Retinal pigment epithelial cell (primary cell): ENCODE results near the gene TPD52L1.

Experiments used
- DNase-seq: peaks from one replicate; pipeline ENCODE4 v3.0.0-alpha.2; 2010; ENCODE audit warnings: low read depth
- H3K4me3 ChIP-seq: 2 replicates; pipeline ENCODE4 v1.5.1; 2011; ENCODE audit warnings: mild to moderate bottlenecking, low read length, control low read depth, moderate library complexity
- TF ChIP-seq, protein P1 (sequence below): conservative IDR thresholded peaks from 2 replicates; pipeline ENCODE4 v1.5.1; 2011; ENCODE audit warnings: low read depth, low read length, control low read depth, inconsistent platforms

Gene TPD52L1

DNA sequence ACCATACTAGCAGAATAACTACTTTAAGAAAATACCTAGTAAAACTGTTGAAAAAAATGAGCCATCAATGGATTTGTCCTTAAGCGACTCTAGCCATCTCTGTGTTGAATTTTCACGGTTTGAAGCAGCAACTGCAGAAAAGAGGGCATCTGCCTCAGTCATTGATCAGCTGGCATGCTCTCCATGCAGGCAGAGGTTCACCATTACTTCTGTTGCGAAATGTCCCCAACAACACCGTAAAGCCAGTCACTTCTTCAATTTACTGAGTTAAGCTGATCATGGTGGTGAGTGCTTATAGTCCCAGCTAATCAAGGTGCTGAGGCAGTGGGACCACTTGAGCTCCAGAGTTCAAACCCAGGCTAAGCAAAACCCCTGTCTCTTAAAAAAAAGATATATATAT, 11.1 kb downstream of the TPD52L1 start:
- DNase-seq, result no peak
- TF ChIP-seq, protein P1, sequence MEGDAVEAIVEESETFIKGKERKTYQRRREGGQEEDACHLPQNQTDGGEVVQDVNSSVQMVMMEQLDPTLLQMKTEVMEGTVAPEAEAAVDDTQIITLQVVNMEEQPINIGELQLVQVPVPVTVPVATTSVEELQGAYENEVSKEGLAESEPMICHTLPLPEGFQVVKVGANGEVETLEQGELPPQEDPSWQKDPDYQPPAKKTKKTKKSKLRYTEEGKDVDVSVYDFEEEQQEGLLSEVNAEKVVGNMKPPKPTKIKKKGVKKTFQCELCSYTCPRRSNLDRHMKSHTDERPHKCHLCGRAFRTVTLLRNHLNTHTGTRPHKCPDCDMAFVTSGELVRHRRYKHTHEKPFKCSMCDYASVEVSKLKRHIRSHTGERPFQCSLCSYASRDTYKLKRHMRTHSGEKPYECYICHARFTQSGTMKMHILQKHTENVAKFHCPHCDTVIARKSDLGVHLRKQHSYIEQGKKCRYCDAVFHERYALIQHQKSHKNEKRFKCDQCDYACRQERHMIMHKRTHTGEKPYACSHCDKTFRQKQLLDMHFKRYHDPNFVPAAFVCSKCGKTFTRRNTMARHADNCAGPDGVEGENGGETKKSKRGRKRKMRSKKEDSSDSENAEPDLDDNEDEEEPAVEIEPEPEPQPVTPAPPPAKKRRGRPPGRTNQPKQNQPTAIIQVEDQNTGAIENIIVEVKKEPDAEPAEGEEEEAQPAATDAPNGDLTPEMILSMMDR, result no peak
- no peak overlapping the region for H3K4me3 ChIP-seq

DNA sequence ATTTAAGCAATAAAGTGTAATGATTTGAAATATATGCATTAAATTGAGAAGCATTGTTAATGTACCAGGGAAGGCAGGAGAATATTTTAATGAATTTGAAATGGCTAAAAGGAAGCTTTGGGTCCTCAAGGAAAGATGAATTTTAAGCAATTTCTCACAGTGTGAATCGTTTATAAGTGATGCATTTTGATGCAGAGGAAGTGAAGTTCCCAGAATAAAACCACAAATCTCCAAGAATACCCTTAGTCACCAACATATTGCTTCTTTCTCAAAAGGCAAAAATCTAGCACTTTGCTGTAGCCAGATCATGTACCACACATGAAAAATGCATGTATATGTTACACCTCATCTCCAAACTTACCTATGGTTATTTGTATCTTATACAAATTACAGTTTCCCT, 11.7 kb downstream of the TPD52L1 start:
- TF ChIP-seq, protein P1, result no peak
- no peak overlapping the region for H3K4me3 ChIP-seq
- DNase-seq, result no peak

DNA sequence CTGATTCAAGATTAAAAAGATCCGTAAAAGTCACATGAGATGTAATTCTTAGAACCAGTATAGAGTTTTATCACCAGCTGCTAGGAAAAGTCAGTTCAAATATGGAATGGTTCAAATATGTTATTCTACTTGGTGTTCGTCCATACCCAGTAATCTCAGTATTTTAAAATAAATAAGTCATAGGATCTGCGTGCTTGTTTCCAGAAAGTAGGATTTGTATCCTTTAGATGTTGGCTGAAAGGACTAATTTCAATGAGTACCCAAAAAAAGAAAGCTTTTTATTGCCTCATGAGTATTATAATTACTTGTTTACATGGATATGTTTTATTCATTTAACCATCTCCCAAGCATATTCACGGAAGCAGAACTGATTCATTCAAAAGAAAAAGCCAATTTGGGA, 12.2 kb downstream of the TPD52L1 start:
- no peak overlapping the region for H3K4me3 ChIP-seq
- no peak for DNase-seq
- TF ChIP-seq, protein P1, result no peak

DNA sequence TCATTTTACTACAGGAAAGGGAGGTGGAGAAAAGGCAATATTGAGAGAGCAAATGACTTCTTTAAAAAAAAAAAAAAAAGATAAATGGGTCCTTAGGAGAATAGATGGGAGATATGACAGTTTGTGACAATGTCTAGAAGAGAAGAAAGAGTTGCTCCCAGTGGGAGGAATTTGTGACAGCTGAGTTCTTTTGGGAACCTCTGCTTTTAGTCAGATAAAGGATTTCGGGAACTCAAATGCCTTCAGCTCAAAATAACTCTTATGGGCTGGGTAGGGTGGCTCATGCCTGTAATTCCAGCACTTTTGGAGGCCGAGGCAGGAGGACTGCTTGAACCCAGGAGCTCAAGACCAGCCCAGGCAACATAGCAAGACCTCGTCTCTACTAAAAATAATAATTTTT, 13.1 kb downstream of the TPD52L1 start:
- H3K4me3 ChIP-seq, result no peak overlapping the region
- TF ChIP-seq, protein P1, result no peak
- no peak for DNase-seq

DNA sequence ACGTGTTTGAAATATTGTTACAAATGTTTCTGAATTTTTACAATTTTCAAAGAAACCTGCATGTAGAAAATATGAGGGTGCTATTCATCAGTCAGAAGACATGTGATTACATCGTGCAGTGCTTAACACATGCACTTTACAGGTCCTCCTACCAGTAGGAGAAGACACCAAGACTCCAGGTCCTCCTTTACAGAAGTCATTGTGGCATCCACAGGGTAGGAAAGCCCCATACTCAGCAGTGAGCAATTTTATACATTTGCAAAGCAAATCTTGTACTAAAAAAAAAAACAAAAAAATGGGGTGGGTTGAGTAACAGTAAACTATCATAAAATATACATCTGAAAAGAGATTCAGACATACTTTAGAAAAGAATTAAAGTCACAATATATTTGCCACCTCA, 14.0 kb downstream of the TPD52L1 start:
- TF ChIP-seq, protein P1, result no peak
- DNase-seq, result no peak
- H3K4me3 ChIP-seq, result no peak overlapping the region

DNA sequence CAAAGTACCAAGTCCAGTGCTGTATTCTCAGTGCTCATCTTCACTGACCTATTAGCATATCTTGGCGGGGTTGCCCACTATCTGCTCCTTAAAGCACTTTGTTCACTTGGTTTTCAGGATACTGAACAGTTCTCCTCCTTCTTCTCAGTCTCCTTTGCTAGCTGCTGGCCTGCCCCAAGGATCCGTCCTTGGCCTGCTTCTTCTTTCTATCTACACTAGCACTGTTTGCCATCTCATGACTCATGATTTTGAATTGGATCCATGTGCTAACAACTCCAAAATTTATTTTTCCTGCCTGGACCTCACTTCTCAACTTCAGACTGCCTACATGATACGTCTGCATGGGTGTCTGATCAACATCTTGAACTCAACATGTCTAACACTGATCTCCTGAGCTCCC, 15.5 kb downstream of the TPD52L1 start:
- TF ChIP-seq, protein P1, result no peak
- H3K4me3 ChIP-seq, result no peak overlapping the region
- no peak for DNase-seq

DNA sequence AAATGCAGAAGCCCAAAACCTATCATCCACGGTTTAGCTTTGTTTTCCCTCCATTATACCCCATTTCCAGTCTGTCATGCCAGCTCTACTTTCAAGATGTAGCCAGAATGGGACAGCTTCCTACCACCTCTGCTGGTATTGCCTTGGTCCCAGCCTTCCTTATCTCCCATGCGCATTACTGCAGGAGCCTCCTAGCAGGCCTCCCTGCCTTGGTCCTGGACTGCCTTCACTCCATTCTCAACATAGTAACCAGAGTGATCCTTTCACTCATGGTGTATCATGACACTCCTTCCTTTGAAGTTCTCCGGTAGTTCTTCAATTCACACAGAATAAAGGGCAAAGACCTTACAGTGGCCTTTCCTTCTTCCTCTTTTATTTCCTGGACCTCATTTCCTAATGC, 15.9 kb downstream of the TPD52L1 start:
- no peak for DNase-seq
- TF ChIP-seq, protein P1, result no peak
- no peak overlapping the region for H3K4me3 ChIP-seq
